OCI-LY7 (cell line): ENCODE data around the gene TEKT5. TPM values are rescaled to one million over a fixed set of nuclear protein-coding genes. Genes with fewer than 3 reads are reported as not detected.

Experiments used
- BruUV-seq: library from RNA; stranded (reverse); fragments of 400-500 nt; replicated peaks from 2 replicates; lab custom pipeline; 2021; lab: Mats Ljungman, UMichigan
- CTCF ChIA-PET: fragments of 300-600 bp; sonication (Branson Sonifier 250); formaldehyde crosslinking; loops from one replicate; lab custom pipeline; 2022; ENCODE audit warnings: antibody characterized with exemption; ENCODE audit not compliant: unreplicated experiment; lab: Charles Lee
- POLR2A ChIA-PET: fragments of 300-600 bp; sonication (Branson Sonifier 250); formaldehyde crosslinking; loops from one replicate; lab custom pipeline; 2022; ENCODE audit warnings: antibody characterized with exemption; lab: Charles Lee
- DNase-seq: peaks from one replicate; pipeline ENCODE4 v3.0.0-alpha.2; 2015; ENCODE audit warnings: low spot score
- H2AFZ ChIP-seq: fragments of 200-600 bp; sonication (generic), shearing (Covaris generic); 2 replicates; pipeline ENCODE4 v1.6.1; 2014; ENCODE audit warnings: mild to moderate bottlenecking, antibody characterized with exemption, low read length, moderate library complexity
- H3K27ac ChIP-seq: fragments of 200-600 bp; sonication (generic); 2 replicates; pipeline ENCODE4 v1.5.1; 2014; ENCODE audit warnings: mixed run types, low read depth, mild to moderate bottlenecking, moderate library complexity, low read length, inconsistent platforms; ENCODE audit not compliant: poor library complexity, severe bottlenecking
- H3K36me3 ChIP-seq: fragments of 200-600 bp; sonication (generic); 2 replicates; pipeline ENCODE4 v1.6.1; 2014; ENCODE audit warnings: mild to moderate bottlenecking, antibody characterized with exemption, low read length, moderate library complexity, mixed read lengths; ENCODE audit not compliant: insufficient read depth
- H3K4me1 ChIP-seq: fragments of 200-600 bp; sonication (generic); 2 replicates; pipeline ENCODE4 v1.5.1; 2014; ENCODE audit warnings: mild to moderate bottlenecking, low read length; ENCODE audit not compliant: insufficient read depth, poor library complexity, severe bottlenecking
- H3K4me2 ChIP-seq: fragments of 200-600 bp; sonication (generic); 2 replicates; pipeline ENCODE4 v1.6.1; 2014; ENCODE audit warnings: mild to moderate bottlenecking, low read length
- H3K4me3 ChIP-seq: fragments of 200-600 bp; sonication (generic); 2 replicates; pipeline ENCODE4 v1.5.1; 2014; ENCODE audit warnings: mild to moderate bottlenecking, low read depth, low read length; ENCODE audit not compliant: poor library complexity, severe bottlenecking
- H3K79me2 ChIP-seq: fragments of 200-600 bp; sonication (generic); 2 replicates; pipeline ENCODE4 v1.6.1; 2016; ENCODE audit warnings: low read depth, mild to moderate bottlenecking, low read length, moderate library complexity, mixed read lengths; ENCODE audit not compliant: insufficient read depth
- H3K9me2 ChIP-seq: fragments of 200-600 bp; sonication (generic); 2 replicates; pipeline ENCODE4 v1.6.1; 2016; ENCODE audit warnings: mild to moderate bottlenecking, low read length, mixed read lengths; ENCODE audit not compliant: insufficient read depth
- H3K9me3 ChIP-seq: fragments of 200-600 bp; sonication (generic); 2 replicates; pipeline ENCODE4 v1.6.1; 2014; ENCODE audit warnings: mild to moderate bottlenecking, mixed run types, low read length, mixed read lengths
- H4K20me1 ChIP-seq: fragments of 200-600 bp; sonication (generic); 2 replicates; pipeline ENCODE4 v1.6.1; 2014; ENCODE audit warnings: mild to moderate bottlenecking, antibody characterized with exemption, low read length, moderate library complexity, mixed read lengths; ENCODE audit not compliant: insufficient read depth
- EZH2phosphoT487 ChIP-seq: fragments of 200-600 bp; sonication (generic); IDR thresholded peaks from 2 replicates; pipeline ENCODE4 v1.6.1; 2018; ENCODE audit warnings: low read depth, borderline replicate concordance, mild to moderate bottlenecking, mixed run types, antibody characterized with exemption, low read length, moderate library complexity, mixed read lengths
- intact Hi-C: fragments of 100-400 bp; cut with micrococcal nuclease; formaldehyde crosslinking; loops from one replicate; pipeline ENCODE4 v1.10.0; 2022; ENCODE audit not compliant: unreplicated experiment
- total RNA-seq, 2 experiments: library from RNA; depleted of rRNA in 1 of 2; stranded (reverse); fragments of >200 nt in 1 of 2; shearing (Covaris generic) in 1 of 2; gene quantifications; 2 replicates each; pipeline ENCODE4 v1.2.3, GENCODE V29; 2014 to 2022
- TF ChIP-seq, protein P1 (sequence below): fragments of 200-600 bp; sonication (generic); conservative IDR thresholded peaks from 2 replicates; pipeline ENCODE4 v1.5.1; 2014; ENCODE audit warnings: mild to moderate bottlenecking, antibody characterized with exemption, low read length, moderate library complexity, mixed read lengths

Gene TEKT5
- total RNA-seq, 2 experiments from 2014 or later, result 0.32 to 0.74 TPM

DNA sequence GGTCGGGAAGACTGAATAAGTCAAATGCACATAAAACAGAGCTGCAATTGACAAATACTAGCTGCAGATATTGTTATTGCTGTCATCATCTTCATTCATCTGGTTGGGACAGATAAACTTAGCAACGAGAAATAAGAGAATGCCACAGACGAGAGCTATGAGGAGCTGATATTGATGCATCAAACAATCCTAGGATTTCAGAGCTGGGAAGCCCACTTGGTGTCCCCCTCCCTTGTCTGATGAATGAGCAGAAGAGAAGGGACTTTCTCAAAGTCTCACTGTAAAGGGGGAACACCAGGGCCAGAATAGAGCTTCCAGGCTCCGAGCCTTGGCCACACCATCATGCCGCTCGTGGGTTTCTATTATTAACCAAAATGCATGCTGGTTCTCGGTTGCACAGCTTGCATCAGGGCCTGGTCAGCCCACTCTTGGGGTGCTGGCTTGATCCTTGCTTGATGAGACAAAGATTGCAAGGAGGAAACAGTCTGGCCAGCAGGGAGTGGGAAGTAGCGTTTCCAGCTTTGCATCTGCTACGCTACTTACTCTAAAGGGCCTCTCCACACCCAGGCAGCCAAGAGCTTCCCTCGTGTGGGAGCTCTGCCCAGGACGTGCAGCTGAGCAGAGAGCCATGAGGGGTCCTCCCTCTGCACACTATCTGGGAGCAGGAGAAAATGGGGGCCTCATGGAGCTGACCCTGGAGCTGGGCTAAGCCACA lies 85.9 kb downstream of the TEKT5 start:
- no TSS peak for BruUV-seq

DNA sequence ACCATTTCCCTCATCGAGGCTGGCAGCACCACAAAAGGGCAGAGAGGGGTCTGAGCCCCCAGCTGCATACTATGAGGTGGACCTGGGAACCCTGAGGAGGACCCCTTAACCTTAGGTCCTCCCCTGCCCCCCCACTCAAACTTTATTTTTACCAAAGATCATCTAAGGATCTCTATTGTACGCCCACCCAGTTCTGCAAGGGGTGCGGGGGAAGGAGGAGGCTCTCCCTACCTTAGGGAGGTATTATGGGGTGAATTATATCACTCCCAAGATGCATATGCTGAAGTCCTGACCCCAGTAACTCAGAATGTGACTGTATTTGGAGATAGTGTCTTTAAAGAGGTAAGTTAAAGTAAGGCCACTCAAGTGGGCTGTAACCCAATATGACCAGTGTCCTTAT lies 87.6 kb downstream of the TEKT5 start:
- no peak for TF ChIP-seq EZH2phosphoT487
- TF ChIP-seq, protein P1, sequence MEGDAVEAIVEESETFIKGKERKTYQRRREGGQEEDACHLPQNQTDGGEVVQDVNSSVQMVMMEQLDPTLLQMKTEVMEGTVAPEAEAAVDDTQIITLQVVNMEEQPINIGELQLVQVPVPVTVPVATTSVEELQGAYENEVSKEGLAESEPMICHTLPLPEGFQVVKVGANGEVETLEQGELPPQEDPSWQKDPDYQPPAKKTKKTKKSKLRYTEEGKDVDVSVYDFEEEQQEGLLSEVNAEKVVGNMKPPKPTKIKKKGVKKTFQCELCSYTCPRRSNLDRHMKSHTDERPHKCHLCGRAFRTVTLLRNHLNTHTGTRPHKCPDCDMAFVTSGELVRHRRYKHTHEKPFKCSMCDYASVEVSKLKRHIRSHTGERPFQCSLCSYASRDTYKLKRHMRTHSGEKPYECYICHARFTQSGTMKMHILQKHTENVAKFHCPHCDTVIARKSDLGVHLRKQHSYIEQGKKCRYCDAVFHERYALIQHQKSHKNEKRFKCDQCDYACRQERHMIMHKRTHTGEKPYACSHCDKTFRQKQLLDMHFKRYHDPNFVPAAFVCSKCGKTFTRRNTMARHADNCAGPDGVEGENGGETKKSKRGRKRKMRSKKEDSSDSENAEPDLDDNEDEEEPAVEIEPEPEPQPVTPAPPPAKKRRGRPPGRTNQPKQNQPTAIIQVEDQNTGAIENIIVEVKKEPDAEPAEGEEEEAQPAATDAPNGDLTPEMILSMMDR, result no peak
- no peaks in the 10 kb centered on the region for H3K36me3 ChIP-seq
- no peak overlapping the region for H3K4me2 ChIP-seq
- no peak overlapping the region for H3K27ac ChIP-seq
- H3K9me3 ChIP-seq, result no peaks in the 10 kb centered on the region
- POLR2A ChIA-PET, result no interaction called here
- no peaks in the 10 kb centered on the region for H3K79me2 ChIP-seq
- intact Hi-C loops, result no loop called here
- DNase-seq, result no peak
- no peaks in the 10 kb centered on the region for H3K4me1 ChIP-seq
- CTCF ChIA-PET, result no interaction called here
- no peaks in the 10 kb centered on the region for H4K20me1 ChIP-seq
- no peak overlapping the region for H2AFZ ChIP-seq
- H3K4me3 ChIP-seq, result no peak overlapping the region
- H3K9me2 ChIP-seq, result no peaks in the 10 kb centered on the region
- BruUV-seq, result no TSS peak

More for the DNA sequence above, 85.9 kb downstream of the TEKT5 start:
- TF ChIP-seq, protein P1, result no peak
- TF ChIP-seq EZH2phosphoT487, result no peak
- H3K36me3 ChIP-seq, result no peaks in the 10 kb centered on the region
- H3K4me2 ChIP-seq, result no peak overlapping the region
- no peak overlapping the region for H3K4me3 ChIP-seq
- no peaks in the 10 kb centered on the region for H3K9me2 ChIP-seq
- ChIA-PET CTCF (no interaction called here), POLR2A (no interaction called here)
- H3K79me2 ChIP-seq, result no peaks in the 10 kb centered on the region
- no peaks in the 10 kb centered on the region for H4K20me1 ChIP-seq
- intact Hi-C loops, result no loop called here
- no peak for DNase-seq
- H2AFZ ChIP-seq, result no peak overlapping the region
- H3K27ac ChIP-seq, result no peak overlapping the region
- H3K4me1 ChIP-seq, result no peaks in the 10 kb centered on the region
- no peaks in the 10 kb centered on the region for H3K9me3 ChIP-seq

DNA sequence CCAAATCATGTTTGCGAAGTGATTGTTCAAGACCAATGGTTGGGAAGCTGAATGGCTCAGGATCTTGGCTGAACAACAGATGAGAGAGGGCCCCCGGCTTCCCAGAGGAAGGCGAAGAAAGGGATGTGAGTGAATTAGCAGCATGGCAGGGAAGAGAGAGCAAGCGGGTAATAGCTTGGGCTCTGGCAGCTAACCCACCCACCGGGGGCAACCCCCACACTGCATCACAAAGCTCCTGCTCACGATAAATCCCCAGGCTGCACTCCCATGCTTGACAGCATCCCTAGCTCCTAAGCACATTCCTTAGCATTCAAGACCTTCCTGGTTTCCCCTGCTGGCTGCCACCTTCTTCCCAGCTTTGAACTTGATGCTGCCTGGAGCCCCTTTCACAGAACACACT lies 88.1 kb downstream of the TEKT5 start:
- no peak overlapping the region for H3K4me3 ChIP-seq
- H2AFZ ChIP-seq, result no peak overlapping the region
- ChIA-PET POLR2A (no interaction called here), CTCF (no interaction called here)
- H3K9me2 ChIP-seq, result no peaks in the 10 kb centered on the region
- BruUV-seq, result no TSS peak
- no peaks in the 10 kb centered on the region for H3K79me2 ChIP-seq
- no peak for TF ChIP-seq EZH2phosphoT487
- TF ChIP-seq, protein P1, result no peak
- intact Hi-C loops, result no loop called here
- no peak overlapping the region for H3K27ac ChIP-seq
- no peaks in the 10 kb centered on the region for H3K9me3 ChIP-seq
- no peaks in the 10 kb centered on the region for H3K4me1 ChIP-seq
- no peak for DNase-seq
- H3K36me3 ChIP-seq, result no peaks in the 10 kb centered on the region
- H3K4me2 ChIP-seq, result no peak overlapping the region
- H4K20me1 ChIP-seq, result no peaks in the 10 kb centered on the region
